Coronary artery (tissue), 2 donors: ENCODE measurements around the gene FBLN1.
"Not testable (repeated sequence)": the region's sequence is repeated elsewhere in the genome, so short reads cannot be mapped to it uniquely, and the experiment has no call there.

Experiments used
- DNase-seq: peaks from one replicate; pipeline ENCODE4 v3.0.0-alpha.2; 2017; ENCODE audit warnings: low spot score
- H3K27ac ChIP-seq, 2 donors: fragments of 200-600 bp; sonication (generic); one replicate each; pipeline ENCODE4 v1.5.1; 2016 to 2019
- H3K4me3 ChIP-seq: fragments of 200-600 bp; sonication (generic); 2 replicates; pipeline ENCODE4 v1.5.1; 2016; ENCODE audit warnings: mild to moderate bottlenecking, moderate library complexity
- TF ChIP-seq, protein P1 (sequence below): fragments of 200-600 bp; sonication (generic); IDR thresholded peaks from one replicate; pipeline ENCODE4 v1.5.1; 2019; ENCODE audit warnings: antibody characterized with exemption

Gene FBLN1

DNA sequence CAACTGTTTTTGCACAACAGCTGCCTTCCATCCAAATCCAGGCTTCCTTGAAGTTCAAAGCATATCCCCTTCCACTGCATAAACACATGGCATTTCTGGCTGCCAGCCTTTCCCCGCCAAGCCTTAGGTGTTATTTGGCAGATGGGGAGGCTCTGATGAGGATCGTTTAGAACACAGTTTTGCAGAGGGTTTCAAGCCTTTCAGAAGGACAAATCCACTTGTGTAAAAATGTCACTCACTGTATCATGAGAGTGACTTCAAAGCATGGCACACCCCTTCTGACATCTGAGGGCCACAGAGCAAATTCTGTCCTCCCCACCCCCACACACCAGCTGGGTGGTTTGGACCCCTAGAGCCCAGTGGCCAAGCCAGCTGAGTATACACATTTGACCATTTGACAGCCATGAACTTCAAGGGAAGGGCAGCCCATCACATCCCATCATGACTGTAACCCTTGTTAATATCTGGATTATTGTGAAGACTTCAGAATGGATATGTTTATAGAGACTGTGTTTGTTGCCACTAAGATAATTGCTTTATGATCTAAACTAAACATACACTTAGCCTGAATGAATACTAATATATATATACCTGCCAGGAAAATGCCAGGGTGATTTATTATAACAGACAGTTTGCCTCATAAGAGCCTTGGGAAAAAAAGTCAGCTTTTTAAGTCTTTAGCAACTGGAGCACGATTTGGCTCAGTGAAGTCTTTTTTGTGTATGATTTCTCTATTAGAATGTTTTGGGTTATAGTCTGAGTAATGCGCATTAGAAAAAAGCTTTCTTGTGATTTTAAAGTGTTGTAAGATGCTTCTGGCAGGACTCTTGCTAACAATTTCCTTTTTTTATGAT, 31.9 kb downstream of the FBLN1 start:
- DNase-seq = no peak
- TF ChIP-seq, protein P1, sequence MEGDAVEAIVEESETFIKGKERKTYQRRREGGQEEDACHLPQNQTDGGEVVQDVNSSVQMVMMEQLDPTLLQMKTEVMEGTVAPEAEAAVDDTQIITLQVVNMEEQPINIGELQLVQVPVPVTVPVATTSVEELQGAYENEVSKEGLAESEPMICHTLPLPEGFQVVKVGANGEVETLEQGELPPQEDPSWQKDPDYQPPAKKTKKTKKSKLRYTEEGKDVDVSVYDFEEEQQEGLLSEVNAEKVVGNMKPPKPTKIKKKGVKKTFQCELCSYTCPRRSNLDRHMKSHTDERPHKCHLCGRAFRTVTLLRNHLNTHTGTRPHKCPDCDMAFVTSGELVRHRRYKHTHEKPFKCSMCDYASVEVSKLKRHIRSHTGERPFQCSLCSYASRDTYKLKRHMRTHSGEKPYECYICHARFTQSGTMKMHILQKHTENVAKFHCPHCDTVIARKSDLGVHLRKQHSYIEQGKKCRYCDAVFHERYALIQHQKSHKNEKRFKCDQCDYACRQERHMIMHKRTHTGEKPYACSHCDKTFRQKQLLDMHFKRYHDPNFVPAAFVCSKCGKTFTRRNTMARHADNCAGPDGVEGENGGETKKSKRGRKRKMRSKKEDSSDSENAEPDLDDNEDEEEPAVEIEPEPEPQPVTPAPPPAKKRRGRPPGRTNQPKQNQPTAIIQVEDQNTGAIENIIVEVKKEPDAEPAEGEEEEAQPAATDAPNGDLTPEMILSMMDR = no peak
- Histone ChIP-seq H3K27ac (no peak overlapping the region), H3K4me3 (no peak overlapping the region)

DNA sequence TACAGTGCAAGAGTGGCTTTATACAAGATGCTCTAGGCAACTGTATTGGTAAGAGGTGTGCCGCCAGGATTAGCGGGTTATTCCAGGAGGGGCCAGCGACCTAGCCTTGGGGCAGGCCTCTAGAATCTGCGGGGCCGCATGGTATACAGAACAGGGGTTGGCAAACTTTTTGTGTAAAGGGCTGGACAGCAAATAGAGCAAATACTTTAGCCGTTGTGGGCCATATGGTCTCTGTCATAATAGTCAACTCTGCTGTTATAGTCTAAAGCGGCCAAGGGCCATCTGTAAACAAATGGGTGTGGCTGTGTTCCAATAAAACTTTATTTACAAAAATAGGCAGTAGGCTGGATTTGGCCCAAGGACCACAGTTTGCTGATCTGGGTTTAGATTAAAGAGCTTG, 32.6 kb downstream of the FBLN1 start:
- TF ChIP-seq, protein P1 = no peak
- no peak for DNase-seq
- Histone ChIP-seq H3K27ac (peak overlapping the region in 1 of 2 donors; percentile 19), H3K4me3 (no peak overlapping the region)

DNA sequence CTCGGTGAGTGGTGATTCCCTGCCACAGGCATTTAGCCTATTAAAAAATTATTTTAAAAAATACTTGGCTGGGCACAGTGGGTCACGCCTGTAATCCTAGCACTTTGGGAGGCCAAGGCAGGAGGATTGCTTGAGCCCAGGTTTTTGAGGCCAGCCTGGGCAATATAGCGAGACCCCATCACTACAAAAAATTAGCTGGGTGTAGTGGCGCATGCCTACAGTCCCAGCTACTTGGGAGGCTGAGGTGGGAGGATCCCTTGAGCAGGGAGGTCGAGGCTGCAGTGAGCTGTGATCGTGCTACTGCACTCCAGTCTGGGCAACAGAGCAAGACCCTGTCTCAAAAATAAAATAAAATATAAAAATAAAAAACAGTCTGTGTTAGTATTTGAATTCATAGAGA, 33.2 kb downstream of the FBLN1 start:
- not testable (repeated sequence) for H3K4me3 ChIP-seq, DNase-seq, H3K27ac ChIP-seq

DNA sequence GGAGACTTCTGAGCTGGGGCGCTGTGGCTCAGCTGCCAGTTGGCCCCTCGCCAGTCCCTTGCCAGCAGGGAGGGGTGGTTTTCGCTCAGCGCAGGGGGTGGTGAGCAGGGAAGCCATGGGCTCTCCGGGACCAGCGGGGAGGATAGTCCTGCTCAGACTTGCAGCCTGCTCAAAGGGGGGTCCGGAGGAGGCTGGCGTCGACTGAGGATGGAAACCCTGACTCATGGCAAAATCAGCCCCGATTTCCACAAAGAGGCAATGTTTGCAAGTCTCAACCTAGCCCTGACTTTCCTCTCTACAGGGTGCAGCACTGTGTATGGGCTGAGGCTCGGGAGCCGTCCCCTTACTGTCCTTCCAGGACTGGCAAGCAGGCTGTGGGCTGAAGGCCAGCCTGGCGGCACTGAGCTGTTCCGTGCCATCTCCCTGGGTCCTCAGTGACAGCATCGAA, 35.1 kb downstream of the FBLN1 start:
- DNase-seq = peak; percentile 86
- H3K27ac ChIP-seq = peak overlapping the region; percentile 11 to 66
- peak overlapping the region; percentile 34 for H3K4me3 ChIP-seq
- TF ChIP-seq, protein P1 = no peak

DNA sequence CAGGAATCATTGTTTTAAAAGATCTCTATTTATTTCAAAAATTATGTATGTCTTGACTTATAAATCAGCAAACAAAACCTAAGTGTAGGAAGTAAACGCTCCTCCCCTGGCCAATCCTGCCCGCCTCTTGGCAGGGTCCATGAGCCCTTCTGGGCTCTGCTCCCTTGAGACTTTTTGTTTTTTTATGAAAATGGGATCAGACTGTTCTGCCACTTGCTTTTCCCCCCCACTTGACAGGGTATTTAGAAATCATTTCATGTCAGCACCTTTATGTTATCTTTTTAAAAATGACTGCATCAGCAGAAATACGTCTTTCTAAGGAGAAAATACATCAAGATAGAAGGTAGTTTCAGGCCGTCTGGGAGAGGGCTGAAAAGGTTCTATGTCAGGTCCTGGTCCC, 35.6 kb downstream of the FBLN1 start:
- DNase-seq = no peak
- TF ChIP-seq, protein P1 = no peak
- peak overlapping the region; percentile 25 for H3K4me3 ChIP-seq
- peak overlapping the region; percentile 11 to 62 for H3K27ac ChIP-seq

DNA sequence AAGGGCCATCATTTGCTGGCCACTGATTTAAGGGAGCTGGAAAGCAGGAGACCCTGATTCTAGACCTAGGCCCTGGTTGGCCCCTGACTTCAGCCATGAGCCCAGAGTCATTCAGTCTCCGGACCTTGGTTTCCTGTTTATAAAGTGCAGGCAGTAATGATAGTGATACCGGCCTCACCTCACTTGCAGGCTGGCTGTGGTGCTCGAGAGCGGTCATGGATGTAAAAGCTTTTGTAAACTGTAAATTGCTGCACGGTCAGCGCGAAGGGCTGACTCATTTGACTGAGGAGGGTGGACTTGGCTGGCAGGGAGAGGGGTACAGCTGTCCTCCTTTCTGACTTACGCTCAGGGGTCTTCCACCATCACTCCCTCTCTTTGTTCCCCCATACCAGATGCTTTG, 37.4 kb downstream of the FBLN1 start:
- no peak overlapping the region for H3K4me3 ChIP-seq
- TF ChIP-seq, protein P1 = no peak
- H3K27ac ChIP-seq = no peak overlapping the region
- DNase-seq = no peak

DNA sequence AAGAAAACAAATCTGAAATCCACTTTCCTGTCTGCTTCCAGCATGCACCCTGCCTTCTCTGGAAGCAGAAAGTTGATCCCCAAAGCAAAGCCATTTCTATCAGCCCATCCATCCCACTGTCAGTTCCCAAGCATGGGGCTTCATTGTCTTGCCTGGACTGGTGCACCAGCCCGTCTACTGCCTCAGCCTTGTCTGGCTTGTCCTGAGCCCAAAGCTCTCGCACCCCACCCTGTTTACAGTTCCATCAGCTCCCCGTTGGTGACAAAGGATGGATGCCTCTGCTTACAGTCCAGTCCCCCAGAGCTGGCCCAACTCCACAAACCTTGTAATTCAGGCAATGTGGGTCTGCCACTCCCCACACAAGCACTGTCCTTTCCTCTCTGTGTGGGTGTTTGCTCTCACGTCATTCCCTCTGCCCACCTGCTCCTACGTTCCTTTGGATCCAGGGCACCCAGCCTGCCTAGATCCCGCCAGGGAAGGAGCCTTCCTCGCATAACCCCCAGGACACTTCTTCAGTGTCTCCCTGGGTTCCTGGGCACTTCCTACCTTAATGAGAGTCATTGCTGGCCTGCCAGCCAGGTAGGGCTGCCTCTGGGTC, 38.8 kb downstream of the FBLN1 start:
- TF ChIP-seq, protein P1 = no peak
- Histone ChIP-seq H3K27ac (no peak overlapping the region), H3K4me3 (no peak overlapping the region)
- DNase-seq = no peak
